Cardiac muscle cell (in vitro differentiated cells and primary cell): ENCODE data around the gene LPXN. TPM values are rescaled to one million over a fixed set of nuclear protein-coding genes. Genes with fewer than 3 reads are reported as not detected.

ENCODE experiments used
- DNase-seq, 2 donors: peaks; one replicate each; pipeline versions ENCODE4 v3.0.0 to v3.0.0-alpha.2; 2010 to 2017; ENCODE audit warnings: low read depth in 1 of 2, low spot score in 1 of 2
- H3K27ac ChIP-seq: fragments of 200-600 bp; sonication (generic); 2 replicates; pipeline ENCODE4 v1.5.1; 2016
- H3K27me3 ChIP-seq: fragments of 200-600 bp; sonication (generic); 2 replicates; pipeline ENCODE4 v1.6.0; 2016; ENCODE audit warnings: control low read depth
- H3K36me3 ChIP-seq: fragments of 200-600 bp; sonication (generic); 2 replicates; pipeline ENCODE4 v1.5.1; 2016; ENCODE audit warnings: control low read depth
- H3K4me1 ChIP-seq: fragments of 200-600 bp; sonication (generic); 2 replicates; pipeline ENCODE4 v1.8.1; 2017; ENCODE audit warnings: low read depth, mild to moderate bottlenecking, mixed run types
- H3K4me3 ChIP-seq: fragments of 200-600 bp; sonication (generic); 2 replicates; pipeline ENCODE4 v1.5.1; 2016; ENCODE audit warnings: mild to moderate bottlenecking
- H3K9me3 ChIP-seq: fragments of 200-600 bp; sonication (generic); 2 replicates; pipeline ENCODE4 v1.5.1; 2017; ENCODE audit warnings: low read depth, mild to moderate bottlenecking, control low read depth
- CTCF ChIP-seq: IDR thresholded peaks from 2 replicates; pipeline ENCODE4 v1.5.1; 2012; ENCODE audit warnings: low read depth, mild to moderate bottlenecking, low read length
- polyA plus RNA-seq: library from polyadenylated mRNA; unstranded; fragments of >200 nt; fragmentation: Nextera tagmentation; extraction: Ambion mirVana; gene quantifications from 2 replicates; pipeline ENCODE4 v1.2.1, GENCODE V29; 2016
- total RNA-seq: library from RNA; depleted of rRNA; stranded (reverse); fragments of >200 nt; gene quantifications from 2 replicates; pipeline ENCODE4 v1.2.3, GENCODE V29; 2016

LPXN gene
- total and polyA plus RNA-seq, 2 experiments from 2014 or later, result 3.0 to 4.1 TPM

- Histone ChIP-seq H3K4me3 (no peak overlapping the region), H3K27me3 (no peaks in the 10 kb centered on the region), H3K9me3 (no peaks in the 10 kb centered on the region), H3K36me3 (no peaks in the 10 kb centered on the region), H3K4me1 (no peaks in the 10 kb centered on the region), H3K27ac (no peak overlapping the region)
- no peak for TF ChIP-seq CTCF
- no peak for DNase-seq
Measured at GRCh38 chr11:58487170-58487569, 88.5 kb downstream of the LPXN start.

DNA sequence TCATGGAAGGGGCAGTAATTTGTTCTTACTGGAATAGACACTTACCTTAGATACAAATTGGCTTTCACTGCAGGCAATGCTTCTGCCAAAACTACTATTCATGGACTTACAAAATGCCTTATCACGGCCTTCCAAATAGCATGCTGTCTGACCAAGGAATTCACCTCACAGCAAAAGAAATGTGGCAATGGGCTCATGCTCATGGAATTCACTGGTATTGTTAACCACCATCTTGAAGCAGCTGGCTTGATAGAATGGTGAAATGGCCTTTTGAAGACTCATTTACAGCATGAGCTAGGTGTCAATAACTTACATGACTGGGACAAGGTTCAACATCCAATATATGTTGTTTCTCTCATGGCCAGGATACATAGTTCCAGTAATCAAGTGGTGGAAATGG, 89.7 kb downstream of the LPXN start:
- Histone ChIP-seq H3K36me3 (no peaks in the 10 kb centered on the region), H3K4me1 (no peaks in the 10 kb centered on the region), H3K27ac (no peak overlapping the region), H3K4me3 (no peak overlapping the region), H3K27me3 (no peaks in the 10 kb centered on the region), H3K9me3 (no peaks in the 10 kb centered on the region)
- no peak for TF ChIP-seq CTCF
- DNase-seq, result no peak

Other genes starting within 250 kb of the LPXN start
- not detected in 2 replicates for gene OR5B17, start 216.8 kb downstream of the LPXN start, total RNA-seq
- not detected in 2 replicates for gene OR5B17, start 216.8 kb downstream of the LPXN start, polyA plus RNA-seq
- not detected in 2 replicates for gene OR5B3, start 169.0 kb downstream of the LPXN start, total RNA-seq
- gene OR5B3, start 169.0 kb downstream of the LPXN start, polyA plus RNA-seq, result not detected in 2 replicates
- not detected in 2 replicates for gene OR5B2, start 147.7 kb downstream of the LPXN start, total RNA-seq
- 0.59 TPM in 1 of 2 replicates, not detected in the other for gene OR5B2, start 147.7 kb downstream of the LPXN start, polyA plus RNA-seq
- gene OR5B12, start 133.6 kb downstream of the LPXN start, total RNA-seq, result not detected in 2 replicates
- gene OR5B12, start 133.6 kb downstream of the LPXN start, polyA plus RNA-seq, result not detected in 2 replicates
- gene OR5B21, start 67.8 kb downstream of the LPXN start, total RNA-seq, result not detected in 2 replicates
- gene OR5B21, start 67.8 kb downstream of the LPXN start, polyA plus RNA-seq, result not detected in 2 replicates
- gene ZFP91, start 3.2 kb upstream of the LPXN start, total RNA-seq, result 17.3 and 22.6 TPM in 2 replicates
- 12.3 and 19.6 TPM in 2 replicates for gene ZFP91, start 3.2 kb upstream of the LPXN start, polyA plus RNA-seq
- 0.33 and 0.63 TPM in 2 replicates for gene CNTF, start 46.8 kb upstream of the LPXN start, total RNA-seq
- gene CNTF, start 46.8 kb upstream of the LPXN start, polyA plus RNA-seq, result 0.23 TPM in 1 of 2 replicates, not detected in the other
- gene GLYAT, start 156.1 kb upstream of the LPXN start, total RNA-seq, result not detected in 2 replicates
- not detected in 2 replicates for gene GLYAT, start 156.1 kb upstream of the LPXN start, polyA plus RNA-seq